ENCODE measurements around the gene TMEM222.
"Not testable (repeated sequence)": the region's sequence is repeated elsewhere in the genome, so short reads cannot be mapped to it uniquely, and the experiment has no call there.

Gene TMEM222

GRCh38 chr1:27321813-27322568, at the start of gene TMEM222:
Gene TMEM222 (plus strand): TSS chr1:27322163. CDS start chr1:27322198, 35 bp downstream.
- DNase-seq: peak; percentile 99

GRCh38 chr1:27274204-27274603, 47.8 kb upstream of the TMEM222 start:
- DNase-seq: no peak

GRCh38 chr1:27275696-27276095, 46.3 kb upstream of the TMEM222 start:
- peak; percentile 26 for DNase-seq

- peak; percentile 94 for DNase-seq
These were observed 37.3 kb upstream of the TMEM222 start for GRCh38 chr1:27284425-27285273.

GRCh38 chr1:27285274-27285660, 36.7 kb upstream of the TMEM222 start:
- peak; percentile 17 for DNase-seq

GRCh38 chr1:27285821-27286220, 36.1 kb upstream of the TMEM222 start:
- DNase-seq: peak; percentile 24

GRCh38 chr1:27289125-27289524, 32.8 kb upstream of the TMEM222 start:
- not testable (repeated sequence) for DNase-seq

- no peak for DNase-seq
These were observed 31.4 kb upstream of the TMEM222 start for GRCh38 chr1:27290581-27290980.

- DNase-seq: no peak
These were observed 29.9 kb upstream of the TMEM222 start for GRCh38 chr1:27292106-27292505.

- no peak for DNase-seq
These were observed 28.0 kb upstream of the TMEM222 start for GRCh38 chr1:27293915-27294314.

- DNase-seq: peak; percentile 76
These were observed 25.1 kb upstream of the TMEM222 start for GRCh38 chr1:27296773-27297291.

GRCh38 chr1:27297903-27298302, 24.1 kb upstream of the TMEM222 start:
- no peak for DNase-seq

GRCh38 chr1:27298632-27299384, 23.2 kb upstream of the TMEM222 start:
- no peak for DNase-seq

- no peak for DNase-seq
These were observed 22.3 kb upstream of the TMEM222 start for GRCh38 chr1:27299385-27300271.

- peak; percentile 91 for DNase-seq
These were observed 21.5 kb upstream of the TMEM222 start for GRCh38 chr1:27300341-27301051.

- no peak for DNase-seq
These were observed 20.9 kb upstream of the TMEM222 start for GRCh38 chr1:27301052-27301422.

GRCh38 chr1:27301582-27302199, 20.3 kb upstream of the TMEM222 start:
- DNase-seq: no peak

GRCh38 chr1:27302612-27303011, 19.4 kb upstream of the TMEM222 start:
- DNase-seq: no peak

- no peak for DNase-seq
These were observed 18.5 kb upstream of the TMEM222 start for GRCh38 chr1:27303509-27303908.

GRCh38 chr1:27306071-27306470, 15.9 kb upstream of the TMEM222 start:
- DNase-seq: no peak
